Neural cell (in vitro differentiated cells): ENCODE data around the gene USP15. TPM values are rescaled to one million over a fixed set of nuclear protein-coding genes. Genes with fewer than 3 reads are reported as not detected.

Experiments used
- H2AFZ ChIP-seq: fragments of 200-600, 300-800 bp; sonication (generic), shearing (Covaris generic); 2 replicates; pipeline ENCODE4 v1.6.0; 2014; ENCODE audit warnings: low read depth, mild to moderate bottlenecking, antibody characterized with exemption, low read length, moderate library complexity
- H3F3A ChIP-seq: fragments of 200-600 bp; shearing (Covaris generic); 2 replicates; pipeline ENCODE4 v1.6.1; 2016; ENCODE audit warnings: mild to moderate bottlenecking, moderate library complexity, mixed read lengths, antibody characterized with exemption, low read length; ENCODE audit not compliant: insufficient read depth, poor library complexity, severe bottlenecking
- H3K27ac ChIP-seq: fragments of 200-600, 300-800 bp; sonication (generic), shearing (Covaris generic); 2 replicates; pipeline ENCODE4 v1.5.1; 2014; ENCODE audit warnings: mild to moderate bottlenecking, low read length, moderate library complexity
- H3K27me3 ChIP-seq: fragments of 300-800, 200-600 bp; sonication (generic), shearing (Covaris generic); 2 replicates; pipeline ENCODE4 v1.6.0; 2014; ENCODE audit warnings: mild to moderate bottlenecking, low read depth, low read length, moderate library complexity; ENCODE audit not compliant: insufficient read depth
- H3K36me3 ChIP-seq: fragments of 300-800, 200-600 bp; sonication (generic), shearing (Covaris generic); 2 replicates; pipeline ENCODE4 v1.5.1; 2014; ENCODE audit warnings: mild to moderate bottlenecking, antibody characterized with exemption, low read length, moderate library complexity; ENCODE audit not compliant: insufficient read depth
- H3K4me2 ChIP-seq: fragments of 300-800, 200-600 bp; sonication (generic), shearing (Covaris generic); 2 replicates; pipeline ENCODE4 v1.6.0; 2014; ENCODE audit warnings: mild to moderate bottlenecking, low read length
- H3K4me3 ChIP-seq: fragments of 300-800, 200-600 bp; sonication (generic), shearing (Covaris generic); 2 replicates; pipeline ENCODE4 v1.5.1; 2014; ENCODE audit warnings: mild to moderate bottlenecking, low read length, moderate library complexity
- H3K79me2 ChIP-seq: fragments of 200-600 bp; shearing (Covaris generic); replicated peaks from 2 replicates; pipeline ENCODE4 v1.6.0; 2014; ENCODE audit warnings: mild to moderate bottlenecking, low read length, moderate library complexity; ENCODE audit not compliant: insufficient read depth
- H3K9ac ChIP-seq: fragments of 300-800, 200-600 bp; sonication (generic), shearing (Covaris generic); 2 replicates; pipeline ENCODE4 v1.6.1; 2016; ENCODE audit warnings: mild to moderate bottlenecking, low read length, mixed read lengths
- H3K9me2 ChIP-seq: fragments of 200-600 bp; shearing (Covaris generic); 2 replicates; pipeline ENCODE4 v1.6.1; 2016; ENCODE audit warnings: mild to moderate bottlenecking, low read length, mixed read lengths; ENCODE audit not compliant: insufficient read depth
- H3K9me3 ChIP-seq: fragments of 200-600, 300-800 bp; sonication (generic), shearing (Covaris generic); 2 replicates; pipeline ENCODE4 v1.6.1; 2016; ENCODE audit warnings: mild to moderate bottlenecking, mixed run types, low read length, moderate library complexity, mixed read lengths
- H4K20me1 ChIP-seq: fragments of 200-600 bp; shearing (Covaris generic); 2 replicates; pipeline ENCODE4 v1.6.1; 2016; ENCODE audit warnings: mild to moderate bottlenecking, mixed run types; ENCODE audit not compliant: insufficient read depth
- CTCF ChIP-seq: fragments of 450-650 bp; IDR thresholded peaks from 2 replicates; pipeline ENCODE4 v1.5.1; 2014; ENCODE audit warnings: antibody characterized with exemption, mild to moderate bottlenecking, moderate library complexity; ENCODE audit not compliant: poor library complexity, severe bottlenecking
- EP300 ChIP-seq: fragments of 450-650 bp; conservative IDR thresholded peaks from 2 replicates; pipeline ENCODE4 v1.6.1; 2014; ENCODE audit warnings: antibody characterized with exemption, mild to moderate bottlenecking, moderate library complexity; ENCODE audit not compliant: poor library complexity, severe bottlenecking
- EZH2 ChIP-seq: fragments of 200-600, 300-800 bp; shearing (Covaris generic), sonication (generic); IDR thresholded peaks from 2 replicates; pipeline ENCODE4 v1.6.1; 2014; ENCODE audit warnings: antibody characterized with exemption, low read length, borderline replicate concordance, mild to moderate bottlenecking; ENCODE audit not compliant: insufficient read depth, poor library complexity, severe bottlenecking
- MXI1 ChIP-seq: fragments of 450-650 bp; conservative IDR thresholded peaks from 2 replicates; pipeline ENCODE4 v1.6.1; 2014; ENCODE audit warnings: antibody characterized with exemption, mild to moderate bottlenecking; ENCODE audit not compliant: poor library complexity, severe bottlenecking
- POLR2AphosphoS5 ChIP-seq: IDR thresholded peaks from 2 replicates; pipeline ENCODE4 v1.6.1; 2012
- RAD21 ChIP-seq: fragments of 450-650 bp; conservative IDR thresholded peaks from 2 replicates; pipeline ENCODE4 v1.6.1; 2014; ENCODE audit warnings: antibody characterized with exemption, mild to moderate bottlenecking, moderate library complexity
- REST ChIP-seq: IDR thresholded peaks from 2 replicates; pipeline ENCODE4 v1.6.1; 2012; ENCODE audit warnings: borderline replicate concordance
- SMC3 ChIP-seq: fragments of 450-650 bp; conservative IDR thresholded peaks from 2 replicates; pipeline ENCODE4 v1.6.1; 2014; ENCODE audit warnings: antibody characterized with exemption, mild to moderate bottlenecking, moderate library complexity; ENCODE audit not compliant: poor library complexity
- TAF1 ChIP-seq: IDR thresholded peaks from 2 replicates; pipeline ENCODE4 v1.6.1; 2012; ENCODE audit warnings: low read depth
- polyA plus RNA-seq: library from polyadenylated mRNA; depleted of rRNA; stranded (reverse); fragments of >200 nt; gene quantifications from 2 replicates; pipeline ENCODE4 v1.2.3, GENCODE V29; 2014

The USP15 gene
- polyA plus RNA-seq, 1 donor from 2014 or later = 113 TPM

GRCh38 chr12:62379723-62380045 is 119.5 kb downstream of the USP15 start:
- TF ChIP-seq SMC3 (no peak), RAD21 (no peak), TAF1 (no peak), CTCF (no peak), MXI1 (no peak), POLR2AphosphoS5 (no peak), EZH2 (no peak), REST (no peak), EP300 (no peak)
- Histone ChIP-seq H3K9me2 (no peaks in the 10 kb centered on the region), H3K9me3 (no peaks in the 10 kb centered on the region), H3K9ac (no peak overlapping the region), H3K36me3 (peaks cover 5% of the 10 kb centered on the region), H3K4me3 (no peak overlapping the region), H3F3A (no peaks in the 10 kb centered on the region), H3K79me2 (no peaks in the 10 kb centered on the region), H2AFZ (no peak overlapping the region), H3K27ac (no peak overlapping the region), H4K20me1 (no peaks in the 10 kb centered on the region), H3K27me3 (no peaks in the 10 kb centered on the region), H3K4me2 (no peak overlapping the region)

- H3K27me3 ChIP-seq = no peaks in the 10 kb centered on the region
- H4K20me1 ChIP-seq = no peaks in the 10 kb centered on the region
- H3K4me2 ChIP-seq = no peak overlapping the region
- H3K9me2 ChIP-seq = no peaks in the 10 kb centered on the region
- H3K4me3 ChIP-seq = no peak overlapping the region
- H3K27ac ChIP-seq = no peak overlapping the region
- TF ChIP-seq CTCF (no peak), EZH2 (no peak), TAF1 (no peak), EP300 (no peak), SMC3 (no peak), POLR2AphosphoS5 (no peak), RAD21 (no peak), REST (no peak), MXI1 (no peak)
- H3K36me3 ChIP-seq = peaks cover 5% of the 10 kb centered on the region
- no peak overlapping the region for H3K9ac ChIP-seq
- H3F3A ChIP-seq = no peaks in the 10 kb centered on the region
- H3K9me3 ChIP-seq = no peaks in the 10 kb centered on the region
- no peaks in the 10 kb centered on the region for H3K79me2 ChIP-seq
- no peak overlapping the region for H2AFZ ChIP-seq
Measured at GRCh38 chr12:62382526-62382925, 122.3 kb downstream of the USP15 start.
